HEK293 (cell line): ENCODE data around the gene MYOT.

Source experiments
- HOXD13 ChIP-seq: sonication (generic); formaldehyde crosslinking; IDR thresholded peaks from 2 replicates; pipeline ENCODE4 v1.8.0; 2022; ENCODE audit warnings: missing genetic modification reagents, borderline replicate concordance
- MZF1 ChIP-seq: fragments of 450-650 bp; formaldehyde crosslinking; IDR thresholded peaks from 2 replicates; pipeline ENCODE4 v1.5.1; 2017; ENCODE audit warnings: missing biosample characterization, missing genetic modification characterization, borderline replicate concordance
- ZBTB7A ChIP-seq: fragments of 450-650 bp; formaldehyde crosslinking; IDR thresholded peaks from 2 replicates; pipeline ENCODE4 v1.5.1; 2016; ENCODE audit warnings: low read depth, missing biosample characterization, missing genetic modification characterization
- ZNF174 ChIP-seq: fragments of 450-650 bp; formaldehyde crosslinking; IDR thresholded peaks from 2 replicates; pipeline ENCODE4 v1.5.0; 2017; ENCODE audit warnings: missing biosample characterization, mild to moderate bottlenecking, missing genetic modification characterization
- ZNF341 ChIP-seq: fragments of 450-650 bp; formaldehyde crosslinking; IDR thresholded peaks from 2 replicates; pipeline ENCODE4; 2016; ENCODE audit warnings: low read depth, missing biosample characterization, missing genetic modification characterization
- ZNF423 ChIP-seq: fragments of 450-650 bp; formaldehyde crosslinking; IDR thresholded peaks from 2 replicates; pipeline ENCODE4 v1.5.1; 2016; ENCODE audit warnings: missing biosample characterization, missing genetic modification characterization
- ZNF529 ChIP-seq: fragments of 450-650 bp; formaldehyde crosslinking; IDR thresholded peaks from 2 replicates; pipeline ENCODE4 v1.5.1; 2017; ENCODE audit warnings: missing genetic modification characterization, missing biosample characterization; ENCODE audit not compliant: insufficient replicate concordance
- ZNF558 ChIP-seq: fragments of 450-650 bp; formaldehyde crosslinking; IDR thresholded peaks from 2 replicates; pipeline ENCODE4 v1.5.1; 2016; ENCODE audit warnings: missing biosample characterization, missing genetic modification characterization
- ZNF776 ChIP-seq: fragments of 450-650 bp; formaldehyde crosslinking; IDR thresholded peaks from 2 replicates; pipeline ENCODE4 v1.5.0; 2017; ENCODE audit warnings: missing biosample characterization, missing genetic modification characterization, borderline replicate concordance
- ZXDB ChIP-seq: fragments of 450-650 bp; formaldehyde crosslinking; IDR thresholded peaks from 2 replicates; pipeline ENCODE4 v1.5.1; 2016; ENCODE audit warnings: missing biosample characterization, missing genetic modification characterization
- TF ChIP-seq, protein P1 (sequence below): fragments of 450-650 bp; formaldehyde crosslinking; IDR thresholded peaks from 2 replicates; pipeline ENCODE4 v1.5.1; 2016; ENCODE audit warnings: missing biosample characterization, missing genetic modification characterization
- TF ChIP-seq, protein P2 (sequence below): fragments of 450-650 bp; formaldehyde crosslinking; IDR thresholded peaks from 2 replicates; pipeline ENCODE4 v1.5.1; 2016; ENCODE audit warnings: missing biosample characterization, missing genetic modification characterization, low read depth
- TF ChIP-seq, protein P3 (sequence below): fragments of 450-650 bp; formaldehyde crosslinking; IDR thresholded peaks from 2 replicates; pipeline ENCODE4 v1.5.1; 2016; ENCODE audit warnings: missing biosample characterization, missing genetic modification characterization

DNA sequence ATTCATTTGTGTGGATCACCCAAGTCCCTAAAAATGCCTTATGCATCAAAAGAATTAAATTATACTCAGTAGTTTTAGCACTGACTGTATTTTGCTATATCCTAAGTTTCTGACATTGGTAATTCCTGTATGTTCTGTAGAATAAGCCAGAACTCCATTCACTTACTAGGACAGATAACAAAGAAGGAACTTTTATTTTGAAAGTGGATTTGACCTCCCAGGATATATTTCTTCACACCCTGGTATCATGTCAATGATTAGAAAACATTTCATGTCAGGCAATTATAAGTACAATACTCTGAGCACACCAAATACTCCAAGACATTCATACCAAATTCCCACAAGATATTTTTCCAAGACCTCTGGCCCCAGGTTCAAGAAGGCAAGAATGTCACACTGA is 28.7 kb upstream of the MYOT start:
- no peak for TF ChIP-seq ZXDB
- TF ChIP-seq, protein P1, sequence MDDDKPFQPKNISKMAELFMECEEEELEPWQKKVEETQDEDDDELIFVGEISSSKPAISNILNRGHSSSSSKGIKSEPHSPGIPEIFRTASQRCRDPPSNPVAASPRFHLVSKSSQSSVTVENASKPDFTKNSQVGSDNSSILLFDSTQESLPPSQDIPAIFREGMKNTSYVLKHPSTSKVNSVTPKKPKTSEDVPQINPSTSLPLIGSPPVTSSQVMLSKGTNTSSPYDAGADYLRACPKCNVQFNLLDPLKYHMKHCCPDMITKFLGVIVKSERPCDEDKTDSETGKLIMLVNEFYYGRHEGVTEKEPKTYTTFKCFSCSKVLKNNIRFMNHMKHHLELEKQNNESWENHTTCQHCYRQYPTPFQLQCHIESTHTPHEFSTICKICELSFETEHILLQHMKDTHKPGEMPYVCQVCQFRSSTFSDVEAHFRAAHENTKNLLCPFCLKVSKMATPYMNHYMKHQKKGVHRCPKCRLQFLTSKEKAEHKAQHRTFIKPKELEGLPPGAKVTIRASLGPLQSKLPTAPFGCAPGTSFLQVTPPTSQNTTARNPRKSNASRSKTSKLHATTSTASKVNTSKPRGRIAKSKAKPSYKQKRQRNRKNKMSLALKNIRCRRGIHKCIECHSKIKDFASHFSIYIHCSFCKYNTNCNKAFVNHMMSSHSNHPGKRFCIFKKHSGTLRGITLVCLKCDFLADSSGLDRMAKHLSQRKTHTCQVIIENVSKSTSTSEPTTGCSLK (tag by site-specific recombination) = no peak
- TF ChIP-seq ZNF529 (tag by site-specific recombination) = no peak
- TF ChIP-seq ZNF341 = no peak
- TF ChIP-seq, protein P2, sequence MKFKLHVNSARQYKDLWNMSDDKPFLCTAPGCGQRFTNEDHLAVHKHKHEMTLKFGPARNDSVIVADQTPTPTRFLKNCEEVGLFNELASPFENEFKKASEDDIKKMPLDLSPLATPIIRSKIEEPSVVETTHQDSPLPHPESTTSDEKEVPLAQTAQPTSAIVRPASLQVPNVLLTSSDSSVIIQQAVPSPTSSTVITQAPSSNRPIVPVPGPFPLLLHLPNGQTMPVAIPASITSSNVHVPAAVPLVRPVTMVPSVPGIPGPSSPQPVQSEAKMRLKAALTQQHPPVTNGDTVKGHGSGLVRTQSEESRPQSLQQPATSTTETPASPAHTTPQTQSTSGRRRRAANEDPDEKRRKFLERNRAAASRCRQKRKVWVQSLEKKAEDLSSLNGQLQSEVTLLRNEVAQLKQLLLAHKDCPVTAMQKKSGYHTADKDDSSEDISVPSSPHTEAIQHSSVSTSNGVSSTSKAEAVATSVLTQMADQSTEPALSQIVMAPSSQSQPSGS (tag by site-specific recombination) = no peak
- TF ChIP-seq MZF1 (tag by site-specific recombination) = no peak
- TF ChIP-seq, protein P3, sequence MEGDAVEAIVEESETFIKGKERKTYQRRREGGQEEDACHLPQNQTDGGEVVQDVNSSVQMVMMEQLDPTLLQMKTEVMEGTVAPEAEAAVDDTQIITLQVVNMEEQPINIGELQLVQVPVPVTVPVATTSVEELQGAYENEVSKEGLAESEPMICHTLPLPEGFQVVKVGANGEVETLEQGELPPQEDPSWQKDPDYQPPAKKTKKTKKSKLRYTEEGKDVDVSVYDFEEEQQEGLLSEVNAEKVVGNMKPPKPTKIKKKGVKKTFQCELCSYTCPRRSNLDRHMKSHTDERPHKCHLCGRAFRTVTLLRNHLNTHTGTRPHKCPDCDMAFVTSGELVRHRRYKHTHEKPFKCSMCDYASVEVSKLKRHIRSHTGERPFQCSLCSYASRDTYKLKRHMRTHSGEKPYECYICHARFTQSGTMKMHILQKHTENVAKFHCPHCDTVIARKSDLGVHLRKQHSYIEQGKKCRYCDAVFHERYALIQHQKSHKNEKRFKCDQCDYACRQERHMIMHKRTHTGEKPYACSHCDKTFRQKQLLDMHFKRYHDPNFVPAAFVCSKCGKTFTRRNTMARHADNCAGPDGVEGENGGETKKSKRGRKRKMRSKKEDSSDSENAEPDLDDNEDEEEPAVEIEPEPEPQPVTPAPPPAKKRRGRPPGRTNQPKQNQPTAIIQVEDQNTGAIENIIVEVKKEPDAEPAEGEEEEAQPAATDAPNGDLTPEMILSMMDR (tag by site-specific recombination) = no peak
- TF ChIP-seq ZNF174 (tag by site-specific recombination) = no peak
- TF ChIP-seq ZBTB7A = no peak
- no peak for TF ChIP-seq HOXD13
- no peak for TF ChIP-seq ZNF776
- TF ChIP-seq ZNF423 = no peak
- no peak for TF ChIP-seq ZNF558 (tag by site-specific recombination)
